Daoy (cell line): Measurements from ENCODE around the gene GSAP. TPM values are rescaled to one million over a fixed set of nuclear protein-coding genes. Genes with fewer than 3 reads are reported as not detected.

ENCODE experiments used
- DNase-seq: peaks from one replicate; pipeline ENCODE4 v3.0.0-alpha.2; 2015; ENCODE audit warnings: low read depth
- total RNA-seq: library from RNA; depleted of rRNA; stranded (reverse); fragments of >200 nt; shearing (Covaris generic); gene quantifications from 2 replicates; pipeline ENCODE4 v1.2.3, GENCODE V29; 2014

The GSAP gene
- total RNA-seq, 1 experiment from 2014 or later: 0.57 TPM

GRCh38 chr7:77327932-77328628, 88.1 kb downstream of the GSAP start:
- DNase-seq: peak; percentile 43

GRCh38 chr7:77327067-77327931, 88.8 kb downstream of the GSAP start:
- DNase-seq: peak; percentile 68

GRCh38 chr7:77326131-77326530, 90.0 kb downstream of the GSAP start:
- DNase-seq: peak; percentile 33

- DNase-seq: no peak
Measured at GRCh38 chr7:77321300-77321699, 94.8 kb downstream of the GSAP start.

- DNase-seq: no peak
Measured at GRCh38 chr7:77320714-77321113, 95.4 kb downstream of the GSAP start.

GRCh38 chr7:77320137-77320536, 96.0 kb downstream of the GSAP start:
- no peak for DNase-seq

- no peak for DNase-seq
Measured at GRCh38 chr7:77318019-77318418, 98.1 kb downstream of the GSAP start.

GRCh38 chr7:77316219-77316978, 99.8 kb downstream of the GSAP start:
- DNase-seq: no peak

GRCh38 chr7:77315182-77315591, 101.0 kb downstream of the GSAP start:
- no peak for DNase-seq

- DNase-seq: no peak
Measured at GRCh38 chr7:77313876-77314480, 102.2 kb downstream of the GSAP start.

- DNase-seq: no peak
Measured at GRCh38 chr7:77313085-77313484, 103.1 kb downstream of the GSAP start.

GRCh38 chr7:77310982-77311381, 105.2 kb downstream of the GSAP start:
- no peak for DNase-seq

- DNase-seq: no peak
Measured at GRCh38 chr7:77309714-77310220, 106.4 kb downstream of the GSAP start.

GRCh38 chr7:77308792-77309191, 107.4 kb downstream of the GSAP start:
- no peak for DNase-seq

GRCh38 chr7:77306231-77307067, 109.7 kb downstream of the GSAP start:
- DNase-seq: no peak

- no peak for DNase-seq
Measured at GRCh38 chr7:77295549-77295948, 120.6 kb downstream of the GSAP start.

GRCh38 chr7:77293046-77293445, 123.1 kb downstream of the GSAP start:
- DNase-seq: no peak

GRCh38 chr7:77290425-77290824, 125.7 kb downstream of the GSAP start:
- DNase-seq: no peak

- DNase-seq: no peak
Measured at GRCh38 chr7:77289387-77289786, 126.8 kb downstream of the GSAP start.

- no peak for DNase-seq
Measured at GRCh38 chr7:77288676-77289320, 127.4 kb downstream of the GSAP start.
